Nucleus accumbens (tissue), 56 donors: Measurements from ENCODE around the gene KEAP1.

Experiments used
- DNase-seq, 56 donors: peaks; one replicate each; lab custom pipeline; 2025; lab: John Stamatoyannopoulos, UW

The KEAP1 gene

GRCh38 chr19:10452726-10453618 lies 50.2 kb downstream of the KEAP1 start:
- DNase-seq: peak in 14 of 56 donors; percentile 4 to 48 (median 16)

GRCh38 chr19:10450853-10451609 lies 52.1 kb downstream of the KEAP1 start:
- DNase-seq: no peak

GRCh38 chr19:10450191-10450852 lies 52.8 kb downstream of the KEAP1 start:
- DNase-seq: no peak

- no peak for DNase-seq
These were observed 54.1 kb downstream of the KEAP1 start for GRCh38 chr19:10449037-10449436.

- no peak for DNase-seq
These were observed 60.5 kb downstream of the KEAP1 start for GRCh38 chr19:10442698-10443097.

GRCh38 chr19:10439588-10439987 lies 63.6 kb downstream of the KEAP1 start:
- no peak for DNase-seq
